SJCRH30 (cell line): ENCODE measurements around the gene RNF38. TPM values are rescaled to one million over a fixed set of nuclear protein-coding genes. Genes with fewer than 3 reads are reported as not detected.
"Not testable (repeated sequence)": the region's sequence is repeated elsewhere in the genome, so short reads cannot be mapped to it uniquely, and the experiment has no call there.

Experiments used
- DNase-seq, 2 experiments: peaks; one replicate each; pipeline ENCODE4 v3.0.0-alpha.2; 2015 to 2020
- H3K27ac ChIP-seq: fragments of 250-450 bp; sonication (Bioruptor Pico); 2 replicates; pipeline ENCODE4 v1.5.1; 2020; ENCODE audit warnings: mild to moderate bottlenecking, moderate library complexity
- H3K27me3 ChIP-seq: fragments of 250-450 bp; sonication (Bioruptor Pico); 2 replicates; pipeline ENCODE4 v1.5.1; 2020; ENCODE audit warnings: mild to moderate bottlenecking, moderate library complexity
- H3K36me3 ChIP-seq: fragments of 250-450 bp; sonication (Bioruptor Pico); 2 replicates; pipeline ENCODE4 v1.5.1; 2020; ENCODE audit warnings: mild to moderate bottlenecking, moderate library complexity
- H3K4me1 ChIP-seq: fragments of 250-450 bp; sonication (Bioruptor Pico); 2 replicates; pipeline ENCODE4 v1.5.1; 2020; ENCODE audit warnings: mild to moderate bottlenecking, moderate library complexity
- H3K4me3 ChIP-seq: fragments of 250-450 bp; sonication (Bioruptor Pico); 2 replicates; pipeline ENCODE4 v1.5.1; 2020; ENCODE audit warnings: mild to moderate bottlenecking, moderate library complexity
- H3K9me3 ChIP-seq: fragments of 250-450 bp; sonication (Bioruptor Pico); replicated peaks from 2 replicates; pipeline ENCODE4 v1.5.1; 2020; ENCODE audit warnings: mild to moderate bottlenecking, moderate library complexity
- total RNA-seq: library from RNA; depleted of rRNA; stranded (reverse); fragments of >200 nt; shearing (Covaris generic); gene quantifications from 2 replicates; pipeline ENCODE4 v1.2.3, GENCODE V29; 2014

Gene RNF38
- total RNA-seq, 1 experiment from 2014 or later: 21.5 TPM

DNA sequence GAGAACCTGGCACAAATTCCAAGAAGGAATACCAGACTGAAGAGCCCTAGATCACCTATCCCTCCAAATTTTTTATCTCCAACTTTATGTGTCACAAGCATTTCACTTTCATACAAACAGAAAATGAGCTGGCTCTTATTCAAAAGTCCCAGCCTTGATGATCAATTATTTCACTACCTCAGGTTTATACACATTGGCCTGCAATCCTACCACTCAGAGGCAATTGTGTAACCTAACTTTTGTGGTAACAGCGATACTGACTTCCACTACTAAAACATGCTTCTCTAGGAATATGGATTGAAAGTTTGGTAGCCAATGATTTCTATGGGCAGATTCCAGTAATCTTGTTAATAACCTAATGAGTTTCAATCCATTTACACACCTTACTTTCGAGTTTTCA lies 10.5 kb downstream of the RNF38 start:
- H3K4me1 ChIP-seq: no peaks in the 10 kb centered on the region
- no peak overlapping the region for H3K27ac ChIP-seq
- DNase-seq: no peak
- no peaks in the 10 kb centered on the region for H3K27me3 ChIP-seq
- no peaks in the 10 kb centered on the region for H3K9me3 ChIP-seq
- peaks cover 22% of the 10 kb centered on the region for H3K36me3 ChIP-seq
- no peak overlapping the region for H3K4me3 ChIP-seq

DNA sequence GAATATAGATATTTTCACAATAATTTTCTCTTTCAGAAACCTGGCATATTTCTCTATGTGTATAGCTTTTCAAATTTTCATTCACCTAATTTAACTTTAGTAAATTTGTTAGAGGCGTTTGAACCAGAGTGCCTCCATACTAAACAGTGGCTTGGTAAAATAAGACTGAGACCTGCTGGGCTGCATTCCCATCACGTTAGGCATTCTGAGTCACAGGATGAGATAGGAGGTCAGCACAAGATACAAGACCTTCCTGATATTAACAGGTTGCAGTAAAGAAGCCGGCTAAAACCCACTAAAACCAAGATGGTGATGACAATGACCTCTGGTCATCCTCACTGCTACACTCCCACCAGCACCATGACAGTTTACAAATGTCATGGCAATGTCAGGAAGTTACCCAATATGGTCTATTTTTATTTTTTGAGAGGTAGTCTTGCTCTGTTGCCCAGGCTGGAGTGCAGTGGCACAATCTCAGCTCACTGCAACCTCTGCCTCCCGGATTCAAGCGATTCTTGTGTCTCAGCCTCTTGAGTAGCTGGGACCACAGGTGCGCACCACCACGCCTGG lies 13.6 kb downstream of the RNF38 start:
- not testable (repeated sequence) for H3K9me3 ChIP-seq, H3K4me1 ChIP-seq, H3K4me3 ChIP-seq, H3K27me3 ChIP-seq, H3K27ac ChIP-seq, DNase-seq
- peaks cover 20% of the 10 kb centered on the region; the same call in 1 of the 2 replicates for H3K36me3 ChIP-seq

DNA sequence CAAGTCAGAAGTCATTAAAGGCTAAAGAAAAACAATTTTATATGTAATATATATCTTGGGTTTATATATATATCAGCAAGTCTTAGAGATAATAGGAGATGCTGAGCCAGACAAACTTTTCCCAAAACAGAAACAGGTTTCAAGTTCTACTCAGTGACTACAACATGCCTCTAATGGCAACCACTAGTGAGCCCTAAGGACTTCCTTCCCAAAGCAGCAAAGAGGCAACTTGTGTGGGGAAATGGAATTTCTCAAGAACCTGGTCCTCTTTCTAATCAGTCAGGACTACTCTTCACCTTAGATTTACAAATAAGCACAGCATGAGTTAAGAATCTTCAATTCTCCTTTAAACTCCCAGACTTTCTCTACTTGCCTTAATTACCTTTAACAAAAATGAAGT lies 17.6 kb downstream of the RNF38 start:
- no peaks in the 10 kb centered on the region for H3K27me3 ChIP-seq
- H3K4me1 ChIP-seq: no peaks in the 10 kb centered on the region
- H3K36me3 ChIP-seq: 0 out of 2 replicates have a peak, but pooled peaks cover 7% of the 10 kb centered on the region
- H3K9me3 ChIP-seq: no peaks in the 10 kb centered on the region
- DNase-seq: no peak
- no peak overlapping the region for H3K4me3 ChIP-seq
- no peak overlapping the region for H3K27ac ChIP-seq

DNA sequence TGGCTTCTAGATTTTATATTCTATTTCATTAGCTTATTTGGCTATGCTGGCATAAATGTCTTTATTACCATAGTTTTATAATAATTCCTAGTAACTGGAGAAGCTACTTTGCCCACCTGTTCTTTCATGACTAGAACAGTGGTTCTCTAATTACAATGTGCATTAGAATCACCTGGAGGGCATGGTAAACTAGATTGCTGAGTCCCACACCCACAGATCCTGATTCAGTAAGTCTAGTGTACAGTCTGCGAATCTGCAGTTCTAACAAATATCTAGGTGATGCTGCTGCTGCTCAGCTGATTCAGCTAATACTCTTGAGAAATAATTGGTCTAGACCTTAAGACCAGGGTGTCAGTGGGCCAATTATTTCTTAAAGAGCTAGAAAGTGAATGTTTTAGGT lies 35.5 kb downstream of the RNF38 start:
- Histone ChIP-seq H3K4me3 (no peak overlapping the region), H3K9me3 (no peaks in the 10 kb centered on the region), H3K27ac (no peak overlapping the region), H3K36me3 (peaks cover 28% of the 10 kb centered on the region), H3K4me1 (no peaks in the 10 kb centered on the region), H3K27me3 (no peaks in the 10 kb centered on the region)
- DNase-seq: no peak

DNA sequence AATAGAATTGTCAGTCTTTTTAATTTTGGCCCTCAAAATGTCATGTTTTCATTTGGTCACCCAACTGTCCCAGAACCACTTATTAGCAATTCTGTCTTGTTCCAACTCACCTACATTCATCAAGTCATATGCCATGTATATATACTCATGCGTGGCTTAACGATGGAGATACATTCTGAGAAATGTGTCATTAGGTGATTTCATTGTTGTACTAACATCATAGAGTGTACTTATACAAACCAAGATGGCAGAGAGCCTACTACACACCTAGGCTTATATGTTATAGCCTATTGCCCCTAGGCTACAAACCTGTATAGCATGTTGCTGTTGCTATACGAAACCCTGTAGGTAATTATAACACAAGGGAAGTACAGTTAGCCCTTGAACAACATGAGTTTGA lies 36.6 kb downstream of the RNF38 start:
- peaks cover 18% of the 10 kb centered on the region; the same call in 1 of the 2 replicates for H3K36me3 ChIP-seq
- H3K27me3 ChIP-seq: no peaks in the 10 kb centered on the region

DNA sequence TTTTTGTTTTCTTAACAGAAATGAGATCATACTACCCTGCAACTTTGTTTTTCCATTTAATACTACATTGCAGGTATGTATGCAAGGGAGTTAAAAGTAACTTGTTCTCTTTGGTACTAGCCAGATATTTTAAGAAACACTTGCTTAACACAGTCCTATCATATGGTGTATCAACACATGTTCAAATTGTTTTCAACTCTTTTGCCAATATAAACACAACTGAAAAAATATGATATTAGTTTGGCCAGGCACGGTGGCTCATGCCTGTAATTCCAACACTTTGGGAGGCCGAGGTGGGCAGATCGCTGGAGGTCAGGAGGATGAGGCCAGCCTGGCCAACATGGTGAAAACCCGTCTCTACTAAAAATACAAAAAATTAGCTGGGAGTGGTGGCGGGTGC lies 41.6 kb downstream of the RNF38 start:
- DNase-seq: no peak
- Histone ChIP-seq H3K9me3 (no peaks in the 10 kb centered on the region), H3K36me3 (peaks cover 22% of the 10 kb centered on the region), H3K27ac (no peak overlapping the region), H3K4me3 (no peak overlapping the region), H3K27me3 (no peaks in the 10 kb centered on the region), H3K4me1 (no peaks in the 10 kb centered on the region)

More for the DNA sequence above, 36.6 kb downstream of the RNF38 start:
- Histone ChIP-seq H3K4me3 (no peak overlapping the region), H3K27ac (no peak overlapping the region), H3K4me1 (no peaks in the 10 kb centered on the region), H3K9me3 (no peaks in the 10 kb centered on the region)
- no peak for DNase-seq

DNA sequence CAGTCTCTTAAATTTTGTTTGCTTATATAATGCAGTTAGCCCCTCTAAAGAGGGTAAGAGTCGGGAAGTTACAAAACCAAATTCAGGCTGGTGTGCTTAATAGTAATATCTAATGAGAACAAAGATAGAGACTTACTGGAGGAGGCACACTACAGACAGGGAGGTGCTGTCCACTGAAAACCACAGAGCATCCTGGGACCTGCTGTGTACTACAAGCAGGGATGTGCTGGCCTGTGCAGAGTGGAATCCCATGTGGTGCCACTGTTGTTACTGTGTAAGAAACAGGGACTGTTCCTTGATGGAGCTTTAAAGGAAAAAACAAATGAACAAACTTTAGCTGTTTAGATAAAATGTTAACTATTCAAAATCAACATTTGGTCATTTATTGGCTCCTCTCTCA lies 42.4 kb downstream of the RNF38 start:
- Histone ChIP-seq H3K27me3 (no peaks in the 10 kb centered on the region), H3K27ac (no peak overlapping the region), H3K9me3 (no peaks in the 10 kb centered on the region), H3K4me3 (no peak overlapping the region), H3K4me1 (no peaks in the 10 kb centered on the region), H3K36me3 (peaks cover 25% of the 10 kb centered on the region)
- no peak for DNase-seq

DNA sequence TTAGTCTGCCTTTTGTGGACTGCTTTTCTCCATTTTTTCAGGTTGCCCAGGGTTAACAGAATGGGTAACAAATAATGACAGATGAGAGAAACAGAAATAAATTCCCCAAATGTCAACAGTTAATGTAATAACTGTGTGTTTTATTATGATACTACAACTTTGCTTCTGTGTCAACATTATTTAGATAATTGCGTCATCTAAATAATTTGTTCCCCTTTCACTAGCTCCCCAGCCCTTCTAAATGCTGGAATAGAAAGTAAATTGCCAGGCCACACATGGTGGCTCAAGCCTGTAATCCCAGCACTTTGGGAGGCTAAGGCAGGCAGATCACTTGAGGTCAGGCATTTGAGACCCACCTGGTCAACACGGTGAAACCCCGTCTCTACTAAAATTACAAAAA lies 53.5 kb downstream of the RNF38 start:
- H3K27ac ChIP-seq: no peak overlapping the region
- no peaks in the 10 kb centered on the region for H3K27me3 ChIP-seq
- DNase-seq: no peak
- H3K36me3 ChIP-seq: peaks cover 51% of the 10 kb centered on the region
- H3K4me3 ChIP-seq: no peak overlapping the region
- no peaks in the 10 kb centered on the region for H3K4me1 ChIP-seq
- no peaks in the 10 kb centered on the region for H3K9me3 ChIP-seq

DNA sequence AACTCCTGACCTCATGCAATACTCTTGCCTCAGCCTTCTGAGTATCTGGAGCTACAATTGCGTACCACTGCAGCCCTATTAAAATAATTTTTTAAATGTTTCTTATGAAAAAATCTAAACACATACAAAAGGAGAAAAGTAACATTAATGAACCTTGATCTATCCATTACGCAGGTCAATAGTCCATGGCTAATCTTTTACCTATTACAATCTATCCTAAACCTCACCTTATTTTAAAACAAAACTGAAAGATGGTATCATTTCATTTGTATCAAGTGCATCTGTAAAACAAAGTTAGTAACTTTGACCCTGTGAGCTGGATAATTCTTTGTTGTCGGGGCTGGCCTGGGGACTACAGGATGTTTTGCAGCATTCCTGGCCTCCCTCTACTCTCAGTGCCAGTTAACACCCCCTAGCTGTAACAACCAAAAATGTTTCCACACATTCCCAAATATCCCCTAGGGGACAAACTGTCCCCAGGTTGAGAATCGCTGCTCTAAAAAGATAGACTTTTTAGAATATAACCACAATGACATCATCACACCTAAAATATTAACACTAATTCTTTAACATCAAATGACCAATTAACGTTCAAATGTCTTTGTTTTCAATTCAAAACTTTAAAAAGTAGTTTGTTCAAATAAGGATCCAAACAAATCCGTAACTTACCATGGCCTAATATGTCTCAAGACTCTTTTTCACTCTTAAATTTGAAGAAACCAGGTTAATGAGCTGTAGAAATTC lies 54.8 kb downstream of the RNF38 start:
- H3K27ac ChIP-seq: no peak overlapping the region

DNA sequence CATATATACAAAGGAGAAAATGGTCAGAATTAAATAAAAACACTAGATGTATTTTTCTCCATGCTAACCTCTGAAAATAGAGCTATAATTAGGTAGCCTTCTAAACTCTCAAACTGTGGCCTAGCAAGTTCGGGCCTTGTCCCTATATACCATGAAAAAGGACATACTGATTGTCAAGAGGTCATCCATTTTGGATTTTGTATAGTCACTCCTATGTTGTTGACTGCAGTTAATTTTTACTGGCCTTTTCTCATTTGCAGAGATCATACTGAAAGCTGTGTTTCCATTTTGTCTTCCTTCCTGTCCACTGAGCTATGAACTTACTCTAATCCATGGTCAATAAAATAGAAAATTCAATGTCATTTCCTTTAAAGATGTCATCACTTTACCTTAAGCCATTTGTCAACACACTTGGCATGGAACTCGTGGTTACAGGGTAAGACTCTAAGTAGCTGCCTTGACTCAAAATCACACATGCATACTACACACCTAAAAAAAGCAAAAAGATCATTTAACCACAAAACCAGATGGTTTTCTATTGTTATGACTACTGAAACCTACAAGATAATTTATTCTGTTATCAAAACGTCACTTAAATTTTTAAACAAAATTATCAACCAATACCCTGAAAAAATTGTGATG lies 58.0 kb downstream of the RNF38 start:
- no peak for DNase-seq
- H3K9me3 ChIP-seq: no peaks in the 10 kb centered on the region
- H3K4me3 ChIP-seq: no peak overlapping the region
- H3K4me1 ChIP-seq: no peaks in the 10 kb centered on the region
- no peak overlapping the region for H3K27ac ChIP-seq
- no peaks in the 10 kb centered on the region for H3K27me3 ChIP-seq
- peaks cover 48% of the 10 kb centered on the region for H3K36me3 ChIP-seq

More for the DNA sequence above, 54.8 kb downstream of the RNF38 start:
- no peaks in the 10 kb centered on the region for H3K4me1 ChIP-seq
- H3K27me3 ChIP-seq: no peaks in the 10 kb centered on the region
- no peaks in the 10 kb centered on the region for H3K9me3 ChIP-seq
- no peak overlapping the region for H3K4me3 ChIP-seq
- no peak for DNase-seq
- peaks cover 47% of the 10 kb centered on the region for H3K36me3 ChIP-seq

DNA sequence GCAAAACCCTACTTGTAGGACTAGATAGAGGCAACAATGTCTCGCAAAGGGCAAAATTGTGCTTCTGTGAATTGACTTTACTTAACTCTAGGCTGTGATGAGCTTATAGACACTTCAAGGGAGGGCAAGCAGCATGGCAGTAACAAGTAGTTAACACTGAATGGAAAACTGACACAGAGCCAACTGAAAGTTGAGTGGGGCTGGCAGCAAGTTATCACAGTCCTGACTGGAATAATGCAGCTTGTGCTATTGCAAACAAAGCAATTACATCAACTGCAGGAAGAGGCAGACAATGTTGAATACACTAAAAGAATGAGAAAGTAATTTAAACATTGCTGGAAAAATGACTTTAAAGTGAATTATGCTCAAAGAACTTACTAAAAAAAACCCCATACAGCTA lies 62.2 kb downstream of the RNF38 start:
- peaks cover 38% of the 10 kb centered on the region for H3K36me3 ChIP-seq
- no peaks in the 10 kb centered on the region for H3K9me3 ChIP-seq
- H3K4me3 ChIP-seq: no peak overlapping the region
- no peaks in the 10 kb centered on the region for H3K27me3 ChIP-seq
- no peak for DNase-seq
- no peak overlapping the region for H3K27ac ChIP-seq
- no peaks in the 10 kb centered on the region for H3K4me1 ChIP-seq

DNA sequence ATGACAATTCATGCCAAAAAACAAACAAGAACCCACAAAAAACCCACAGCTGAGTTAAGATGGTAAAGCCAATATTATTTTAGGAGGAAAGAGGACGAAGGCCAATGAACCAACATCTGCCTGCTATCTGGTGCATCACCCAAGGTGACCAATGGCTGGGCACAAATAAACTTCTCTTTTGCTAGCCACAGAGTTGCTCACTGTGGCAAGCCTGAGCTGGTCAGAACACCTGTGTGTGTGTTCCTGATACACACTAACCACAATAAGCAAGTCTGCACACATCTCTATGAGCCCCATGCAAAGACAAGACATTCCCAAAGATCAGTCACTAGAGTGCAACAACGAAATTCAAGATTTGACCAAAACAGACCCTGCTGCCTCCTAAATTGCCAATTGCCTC lies 63.1 kb downstream of the RNF38 start:
- Histone ChIP-seq H3K36me3 (peaks cover 31% of the 10 kb centered on the region), H3K27ac (no peak overlapping the region), H3K27me3 (no peaks in the 10 kb centered on the region), H3K4me1 (no peaks in the 10 kb centered on the region), H3K4me3 (no peak overlapping the region), H3K9me3 (no peaks in the 10 kb centered on the region)
- DNase-seq: no peak

DNA sequence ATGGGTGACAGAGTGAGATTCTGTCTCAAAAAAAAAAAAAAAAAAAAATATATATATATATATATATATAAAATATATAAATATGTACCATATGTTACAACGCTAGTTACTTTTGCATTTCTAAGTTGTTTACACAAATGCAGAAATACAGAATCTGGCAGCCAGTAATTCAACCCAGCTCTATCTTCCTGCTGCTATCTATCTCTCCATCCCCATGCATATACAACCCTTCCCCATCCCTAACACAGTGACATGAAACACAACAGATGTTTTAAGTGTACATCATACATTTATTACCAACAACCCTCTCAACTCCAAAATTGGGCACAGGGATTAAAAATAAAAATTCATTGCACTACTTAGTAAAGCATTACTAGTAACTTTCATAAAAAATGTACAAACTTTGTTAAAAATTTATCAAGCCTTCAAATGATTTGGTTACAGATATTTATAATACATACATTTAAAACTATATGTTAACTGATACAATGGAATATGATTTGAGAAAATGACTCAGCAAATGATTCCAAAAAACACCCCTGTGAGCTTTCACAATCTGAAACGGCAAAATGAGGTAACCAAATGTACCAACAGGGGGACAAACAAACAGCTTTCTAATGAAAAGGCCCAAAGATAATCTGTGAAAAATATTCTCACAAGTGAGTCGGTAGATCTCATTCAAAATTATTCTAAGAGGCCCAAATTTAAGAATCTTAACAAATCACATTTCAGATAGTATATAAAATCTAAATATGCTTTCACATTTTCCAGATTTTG lies 63.8 kb downstream of the RNF38 start:
- Histone ChIP-seq H3K9me3 (no peaks in the 10 kb centered on the region), H3K27ac (no peak overlapping the region), H3K27me3 (no peaks in the 10 kb centered on the region), H3K36me3 (peaks cover 29% of the 10 kb centered on the region), H3K4me3 (no peak overlapping the region), H3K4me1 (no peaks in the 10 kb centered on the region)
- DNase-seq: no peak

DNA sequence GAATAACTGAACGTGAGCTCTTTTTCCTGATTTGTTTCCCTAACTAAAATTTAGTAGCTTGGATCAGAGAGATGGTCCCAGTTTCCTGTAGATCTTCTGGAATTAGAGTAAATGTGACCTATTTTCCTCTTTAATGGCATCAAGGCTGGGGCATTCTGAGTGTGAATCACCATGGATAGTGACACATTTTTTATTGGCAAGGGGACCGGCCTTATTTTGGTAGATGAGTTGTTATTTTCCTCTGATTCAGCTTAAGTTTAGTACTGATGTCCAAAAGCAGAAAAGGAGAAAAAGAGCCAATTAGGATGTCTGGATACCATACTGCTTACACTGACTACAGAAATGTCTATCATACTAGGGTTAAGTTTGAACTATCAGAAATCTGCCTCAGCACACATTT lies 68.1 kb downstream of the RNF38 start:
- Histone ChIP-seq H3K27ac (no peak overlapping the region), H3K9me3 (no peaks in the 10 kb centered on the region), H3K4me3 (no peak overlapping the region), H3K36me3 (peaks cover 5% of the 10 kb centered on the region), H3K27me3 (no peaks in the 10 kb centered on the region), H3K4me1 (peaks cover 3% of the 10 kb centered on the region; the same call in 1 of the 2 replicates)
- DNase-seq: no peak
